Ovary (tissue), 3 donors: ENCODE measurements around the gene SPINK14.

Experiments
- CTCF ChIP-seq, 3 donors: fragments of 450-650 bp in 2 of 3; fragments of 200-600 bp in 1 of 3; IDR thresholded peaks; one replicate each; pipeline versions ENCODE4 v1.5.1 to v1.8.0; 2016 to 2022; ENCODE audit warnings: antibody characterized with exemption in 3 of 3, mild to moderate bottlenecking in 1 of 3
- EP300 ChIP-seq: sonication (generic); formaldehyde crosslinking; IDR thresholded peaks from one replicate; pipeline ENCODE4 v1.6.1; 2017; ENCODE audit warnings: antibody characterized with exemption
- POLR2A ChIP-seq: fragments of 450-650 bp; IDR thresholded peaks from one replicate; pipeline ENCODE4 v1.6.1; 2017; ENCODE audit warnings: antibody characterized with exemption, mild to moderate bottlenecking, moderate library complexity
- donor health status: DM: no; HTN: no; CAD: no.

DNA sequence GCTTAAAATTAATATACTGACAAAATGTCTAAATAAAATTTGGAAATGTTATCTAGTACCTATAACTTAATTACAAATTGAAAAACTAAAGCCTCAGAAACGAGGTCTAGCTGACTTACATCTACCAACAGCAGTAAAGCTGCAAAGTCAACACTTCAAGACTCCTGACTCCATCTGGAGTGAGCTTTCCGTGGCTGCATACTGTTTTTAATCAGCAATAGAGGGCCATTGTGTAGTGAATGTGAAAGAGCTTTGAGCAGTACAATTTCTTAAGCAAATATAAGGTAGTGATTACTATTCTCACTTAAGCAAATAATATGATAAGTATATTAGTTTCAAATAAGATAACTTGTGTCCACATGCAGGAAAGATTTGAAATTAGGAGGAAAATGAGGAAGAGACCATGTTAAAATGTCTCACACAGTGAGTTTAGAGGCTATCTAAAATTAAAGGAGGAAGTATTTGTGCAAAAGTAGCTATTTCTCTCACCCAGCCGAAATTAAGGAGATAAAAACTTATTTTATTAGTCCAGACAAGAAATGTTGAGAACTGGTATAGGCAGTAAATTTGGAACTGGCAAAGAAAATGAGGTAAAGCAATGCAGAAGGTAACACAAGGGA, 40.9 kb downstream of the SPINK14 start:
- TF ChIP-seq CTCF (IDR thresholded peaks at IDR 0.05): no peak
- TF ChIP-seq POLR2A: no peak
- no peak for TF ChIP-seq EP300
